Neutrophil (primary cell): ENCODE data around the gene LRCOL1.

ENCODE experiments used
- H3K27ac ChIP-seq: fragments of 200-600 bp; sonication (generic); 2 replicates; pipeline ENCODE4 v1.5.1; 2016; ENCODE audit warnings: mild to moderate bottlenecking, moderate library complexity
- H3K27me3 ChIP-seq: fragments of 200-600 bp; sonication (generic); 2 replicates; pipeline ENCODE4 v1.6.0; 2016; ENCODE audit warnings: mild to moderate bottlenecking
- H3K36me3 ChIP-seq: fragments of 200-600 bp; sonication (generic); 2 replicates; pipeline ENCODE4 v1.5.1; 2017
- H3K4me1 ChIP-seq, 2 experiments: fragments of 200-600 bp in 1 of 2; sonication (generic) in 1 of 2; 1 replicate in 1 of 2; 2 replicates in 1 of 2; pipeline versions ENCODE4 v1.5.1 to v1.6.1; 2013 to 2016; ENCODE audit warnings: low read depth in 1 of 2, low read length in 1 of 2, mild to moderate bottlenecking in 1 of 2, moderate library complexity in 1 of 2; ENCODE audit not compliant: control insufficient read depth in 1 of 2, insufficient read depth in 1 of 2
- H3K4me3 ChIP-seq, 2 experiments: fragments of 200-600 bp in 1 of 2; sonication (generic) in 1 of 2; 1 replicate in 1 of 2; 2 replicates in 1 of 2; pipeline ENCODE4 v1.5.1; 2013 to 2016; ENCODE audit warnings: low read depth in 1 of 2, low read length in 1 of 2, mild to moderate bottlenecking in 1 of 2, moderate library complexity in 1 of 2
- H3K9me3 ChIP-seq: fragments of 200-600 bp; sonication (generic); 2 replicates; pipeline ENCODE4 v1.5.1; 2016
- CTCF ChIP-seq: fragments of 200-600 bp; sonication (generic); IDR thresholded peaks from 2 replicates; pipeline ENCODE4 v1.5.1; 2016; ENCODE audit warnings: antibody characterized with exemption

LRCOL1 gene

GRCh38 chr12:132560364-132560613 is 50.1 kb downstream of the LRCOL1 start:
- Histone ChIP-seq H3K27me3 (peaks cover 40% of the 10 kb centered on the region), H3K4me3 (peak overlapping the region; percentile 20 to 38), H3K36me3 (peaks cover 2% of the 10 kb centered on the region), H3K9me3 (no peaks in the 10 kb centered on the region), H3K4me1 (peaks cover 30 to 37% of the 10 kb centered on the region in 2 experiments), H3K27ac (no peak overlapping the region)
- TF ChIP-seq CTCF: no peak

DNA sequence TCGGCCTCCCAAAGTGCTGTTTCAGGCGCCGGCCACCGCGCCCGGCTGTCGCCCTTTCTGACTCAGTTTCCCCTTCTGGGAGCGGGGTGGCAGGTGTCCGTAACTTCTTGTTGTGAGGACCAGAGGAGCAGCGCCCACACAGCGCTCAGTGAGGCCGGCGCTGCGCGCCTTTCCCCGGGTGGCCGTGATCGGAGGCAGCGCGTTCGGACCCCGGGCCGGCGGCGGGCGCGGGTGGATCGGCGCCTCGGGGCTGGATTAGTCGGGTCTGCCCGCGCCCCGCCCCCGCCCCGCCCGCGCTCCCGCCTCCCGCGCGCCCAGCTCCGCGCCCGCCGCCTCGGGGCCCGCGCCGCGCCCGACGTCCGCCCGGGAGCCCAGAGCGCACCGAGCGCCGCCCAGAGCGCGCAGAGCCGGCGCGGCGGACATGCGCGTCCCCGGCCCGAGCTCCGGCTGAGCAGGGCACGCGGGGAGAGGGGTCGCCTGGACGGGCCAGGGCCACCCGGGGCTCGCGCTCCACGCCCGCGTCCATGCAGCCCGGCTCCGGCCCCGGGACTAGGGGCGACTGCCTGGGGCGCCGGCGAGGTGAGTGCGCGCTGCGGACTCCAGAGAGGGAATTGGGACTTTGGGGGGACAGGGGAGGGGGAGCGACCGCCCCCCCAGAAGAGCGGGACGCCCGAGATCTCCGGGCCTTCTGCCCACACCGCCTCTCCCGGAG is 50.6 kb downstream of the LRCOL1 start:
- Histone ChIP-seq H3K27ac (no peak overlapping the region), H3K9me3 (no peaks in the 10 kb centered on the region), H3K27me3 (peaks cover 40% of the 10 kb centered on the region), H3K4me3 (peak overlapping the region; percentile 20 to 38), H3K36me3 (no peaks in the 10 kb centered on the region), H3K4me1 (peaks cover 30 to 37% of the 10 kb centered on the region in 2 experiments)
- no peak for TF ChIP-seq CTCF

GRCh38 chr12:132558861-132559623 is 51.3 kb downstream of the LRCOL1 start:
- peaks cover 2% of the 10 kb centered on the region for H3K36me3 ChIP-seq
- no peaks in the 10 kb centered on the region for H3K9me3 ChIP-seq
- H3K27me3 ChIP-seq: peaks cover 40% of the 10 kb centered on the region
- peaks cover 30 to 37% of the 10 kb centered on the region in 2 experiments for H3K4me1 ChIP-seq
- H3K4me3 ChIP-seq: peak overlapping the region in 1 of 2 experiments; percentile 30
- TF ChIP-seq CTCF: no peak
- no peak overlapping the region for H3K27ac ChIP-seq

DNA sequence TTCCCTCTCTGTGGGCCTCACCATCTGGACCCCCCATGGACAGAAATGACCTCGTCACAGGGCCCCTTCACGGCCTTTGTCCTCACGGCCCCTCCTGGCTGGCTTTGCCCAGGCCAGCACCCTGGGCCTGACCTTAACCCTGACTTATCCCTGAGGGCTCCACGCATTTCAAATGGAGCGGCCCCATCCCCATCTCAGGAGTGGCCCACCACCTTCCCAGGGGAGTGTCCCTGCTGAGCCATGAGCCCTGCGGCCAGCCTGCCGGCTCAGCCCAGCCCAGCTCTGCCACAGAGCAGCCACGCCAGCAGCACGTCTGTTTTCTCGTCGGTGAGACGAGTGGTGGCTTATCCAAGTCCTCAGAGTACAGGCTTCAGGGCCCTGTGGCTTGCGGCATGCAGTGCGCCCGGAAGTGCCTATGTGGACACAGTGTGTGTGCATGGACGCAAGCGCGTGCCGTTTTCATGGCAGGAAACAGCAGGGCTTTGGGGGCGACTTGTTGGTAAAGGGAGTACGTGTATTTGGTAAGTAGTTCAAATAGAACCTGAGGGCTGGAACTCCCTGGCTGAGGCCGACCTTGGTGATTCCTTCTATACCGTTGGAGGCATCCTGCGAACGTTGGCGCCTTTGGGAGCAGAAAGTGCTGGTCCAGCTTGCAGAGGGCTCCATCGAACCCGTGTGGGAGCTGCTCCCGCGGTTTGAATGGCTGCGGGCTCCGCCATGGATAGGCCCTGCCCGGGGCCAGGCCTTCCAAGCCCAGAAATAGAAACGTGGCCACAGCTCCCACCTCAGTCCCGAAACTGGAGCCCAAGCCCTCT is 52.1 kb downstream of the LRCOL1 start:
- Histone ChIP-seq H3K4me3 (no peak overlapping the region), H3K27me3 (peaks cover 40% of the 10 kb centered on the region), H3K36me3 (peaks cover 9% of the 10 kb centered on the region), H3K27ac (no peak overlapping the region), H3K9me3 (no peaks in the 10 kb centered on the region), H3K4me1 (peaks cover 30 to 37% of the 10 kb centered on the region in 2 experiments)
- no peak for TF ChIP-seq CTCF

DNA sequence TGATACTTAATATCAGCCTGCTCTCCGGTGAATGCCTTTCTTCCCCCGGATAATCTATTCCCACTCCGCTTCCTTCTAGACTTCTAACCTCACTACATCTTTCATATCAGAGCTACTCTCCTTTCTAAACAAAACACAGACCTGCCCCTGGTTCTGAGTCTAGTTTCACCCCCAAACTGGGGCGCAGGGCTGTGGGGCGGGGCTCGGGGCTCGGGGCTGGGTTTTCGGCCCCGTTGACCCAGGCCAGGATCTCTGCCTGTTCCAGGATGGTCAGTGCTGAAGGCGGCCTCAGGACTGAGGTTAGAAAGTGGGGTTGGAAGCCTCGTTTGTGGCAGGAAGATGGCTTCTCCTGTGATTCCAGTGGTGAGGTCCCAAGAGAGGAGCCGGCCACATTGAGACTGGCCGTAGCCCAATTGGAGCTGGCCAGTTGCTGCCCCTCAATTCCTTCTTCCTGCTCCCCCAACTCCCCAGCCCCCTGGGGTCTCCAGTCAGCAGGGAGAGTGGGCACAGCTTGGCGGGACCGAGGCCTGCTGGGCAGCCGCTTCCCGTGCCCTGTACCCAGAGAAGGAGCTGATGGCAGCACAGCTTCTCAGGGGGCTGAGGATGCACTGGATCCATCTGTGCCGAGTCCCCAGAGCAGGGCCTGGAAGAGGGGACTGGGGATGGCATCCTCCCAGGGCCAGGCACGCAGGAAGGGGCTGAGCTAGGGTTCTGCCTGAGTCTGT is 52.9 kb downstream of the LRCOL1 start:
- no peak overlapping the region for H3K27ac ChIP-seq
- H3K27me3 ChIP-seq: peaks cover 40% of the 10 kb centered on the region
- H3K4me1 ChIP-seq: peaks cover 30 to 37% of the 10 kb centered on the region in 2 experiments
- no peak overlapping the region for H3K4me3 ChIP-seq
- no peak for TF ChIP-seq CTCF
- H3K9me3 ChIP-seq: no peaks in the 10 kb centered on the region
- peaks cover 9% of the 10 kb centered on the region for H3K36me3 ChIP-seq
